Measurements from ENCODE around the gene EIF4H. TPM values are rescaled to one million over a fixed set of nuclear protein-coding genes. Genes with fewer than 3 reads are reported as not detected.
"Not testable (repeated sequence)": the region's sequence is repeated elsewhere in the genome, so short reads cannot be mapped to it uniquely, and the experiment has no call there.

EIF4H gene
- total RNA-seq, 1 donor from 2014 or later, result 538 TPM

GRCh38 chr7:74223711-74224510 lies 49.8 kb downstream of the EIF4H start:
- no peak for DNase-seq (ENCODE audit: low read depth, low spot score)

- DNase-seq (ENCODE audit: low read depth, low spot score), result no peak
Observed at GRCh38 chr7:74224511-74224832, 50.3 kb downstream of the EIF4H start.

- not testable (repeated sequence) for DNase-seq (ENCODE audit: low read depth, low spot score)
Observed at GRCh38 chr7:74224907-74225306, 50.8 kb downstream of the EIF4H start.

GRCh38 chr7:74225400-74225799 lies 51.2 kb downstream of the EIF4H start:
- DNase-seq (ENCODE audit: low read depth, low spot score), result no peak

GRCh38 chr7:74226633-74227032 lies 52.5 kb downstream of the EIF4H start:
- no peak for DNase-seq (ENCODE audit: low read depth, low spot score)

- DNase-seq (ENCODE audit: low read depth, low spot score), result no peak
Observed at GRCh38 chr7:74228951-74229900, 55.1 kb downstream of the EIF4H start.

GRCh38 chr7:74230446-74231231 lies 56.5 kb downstream of the EIF4H start:
- no peak for DNase-seq (ENCODE audit: low read depth, low spot score)

GRCh38 chr7:74231232-74231590 lies 57.1 kb downstream of the EIF4H start:
- no peak for DNase-seq (ENCODE audit: low read depth, low spot score)

GRCh38 chr7:74233655-74234285 lies 59.6 kb downstream of the EIF4H start:
- DNase-seq (ENCODE audit: low read depth, low spot score), result no peak

GRCh38 chr7:74235518-74236268 lies 61.5 kb downstream of the EIF4H start:
- no peak for DNase-seq (ENCODE audit: low read depth, low spot score)

GRCh38 chr7:74236284-74236683 lies 62.1 kb downstream of the EIF4H start:
- DNase-seq (ENCODE audit: low read depth, low spot score), result no peak

- no peak for DNase-seq (ENCODE audit: low read depth, low spot score)
Observed at GRCh38 chr7:74240482-74240881, 66.3 kb downstream of the EIF4H start.

GRCh38 chr7:74242122-74242443 lies 67.9 kb downstream of the EIF4H start:
- no peak for DNase-seq (ENCODE audit: low read depth, low spot score)

- DNase-seq (ENCODE audit: low read depth, low spot score), result no peak
Observed at GRCh38 chr7:74246497-74246896, 72.3 kb downstream of the EIF4H start.

Other genes with a start within 250 kb of the EIF4H start
- gene ELN, start 146.2 kb upstream of the EIF4H start, total RNA-seq, result 0.20 and 0.21 TPM in 2 replicates
- gene LIMK1, start 90.6 kb upstream of the EIF4H start, total RNA-seq, result 23.0 and 29.4 TPM in 2 replicates
- gene LAT2, start 35.6 kb downstream of the EIF4H start, total RNA-seq, result 0.20 and 0.32 TPM in 2 replicates
- gene RFC2, start 80.0 kb downstream of the EIF4H start, total RNA-seq, result 32.7 and 44.4 TPM in 2 replicates
- 18.1 and 28.0 TPM in 2 replicates for gene CLIP2, start 115.1 kb downstream of the EIF4H start, total RNA-seq

Measured in pulmonary artery endothelial cell (primary cell).